Esophagus muscularis mucosa (tissue), 4 donors: ENCODE results near the gene UQCRC1. TPM values are rescaled to one million over a fixed set of nuclear protein-coding genes. Genes with fewer than 3 reads are reported as not detected.

Experiments
- DNase-seq: peaks from one replicate; pipeline ENCODE4 v3.0.0-alpha.2; 2017; ENCODE audit errors: extremely low spot score
- H3K27ac ChIP-seq, 4 donors: fragments of 200-600 bp; sonication (generic); replicated peaks in 1 of 4; 1 replicate in 3 of 4; 2 replicates in 1 of 4; pipeline ENCODE4 v1.5.1; 2016 to 2019; ENCODE audit warnings: mild to moderate bottlenecking in 1 of 4
- H3K27me3 ChIP-seq, 4 donors: fragments of 200-600 bp; sonication (generic); one replicate each; pipeline versions ENCODE4 v1.5.1 to v1.6.0; 2016 to 2019
- H3K36me3 ChIP-seq, 4 donors: fragments of 200-600 bp; sonication (generic); one replicate each; pipeline ENCODE4 v1.5.1; 2016 to 2019
- H3K4me1 ChIP-seq, 4 donors: fragments of 200-600 bp; sonication (generic); one replicate each; pipeline ENCODE4 v1.5.1; 2016 to 2019
- H3K4me3 ChIP-seq, 4 donors: fragments of 200-600 bp; sonication (generic); 1 replicate in 2 of 4; 2 replicates in 2 of 4; pipeline ENCODE4 v1.5.1; 2016 to 2019; ENCODE audit warnings: mild to moderate bottlenecking in 4 of 4, moderate library complexity in 1 of 4
- H3K9me3 ChIP-seq, 4 donors: fragments of 200-600 bp; sonication (generic); 1 replicate in 3 of 4; 2 replicates in 1 of 4; pipeline ENCODE4 v1.5.1; 2016 to 2019
- EP300 ChIP-seq: sonication (generic); formaldehyde crosslinking; IDR thresholded peaks from one replicate; pipeline ENCODE4 v1.6.1; 2017; ENCODE audit warnings: antibody characterized with exemption
- POLR2A ChIP-seq: fragments of 450-650 bp; IDR thresholded peaks from one replicate; pipeline ENCODE4 v1.6.1; 2017; ENCODE audit warnings: antibody characterized with exemption, moderate library complexity, mild to moderate bottlenecking, low read depth
- POLR2AphosphoS5 ChIP-seq, 2 donors: sonication (generic); formaldehyde crosslinking; IDR thresholded peaks; one replicate each; pipeline ENCODE4 v1.6.1; 2017; ENCODE audit warnings: antibody characterized with exemption in 2 of 2
- WGBS: methylation state at CpG from one replicate; pipeline ENCODE4 v1.1.5; 2018; 5-methylcytosine and 5-hydroxymethylcytosine counted together
- intact Hi-C: fragments of 100-400 bp; cut with DNase I; formaldehyde crosslinking; loops from one replicate; pipeline ENCODE4 v1.15.1; 2023
- total RNA-seq, 4 donors: library from RNA; depleted of rRNA; stranded (reverse); fragments of >200 nt; gene quantifications; one replicate each; pipeline versions ENCODE4 v1.1.0 to v1.2.1, GENCODE V29; 2016
- TF ChIP-seq, protein P1 (sequence below), 3 experiments: fragments of 200-600 bp in 2 of 3; fragments of 450-650 bp in 1 of 3; sonication (generic) in 2 of 3; IDR thresholded peaks; one replicate each; pipeline ENCODE4 v1.5.1; 2017 to 2019; ENCODE audit warnings: antibody characterized with exemption in 3 of 3, mild to moderate bottlenecking in 2 of 3, moderate library complexity in 1 of 3

The UQCRC1 gene
- total RNA-seq, 4 donors from 2014 or later: 265 to 340 (median 295) TPM

DNA sequence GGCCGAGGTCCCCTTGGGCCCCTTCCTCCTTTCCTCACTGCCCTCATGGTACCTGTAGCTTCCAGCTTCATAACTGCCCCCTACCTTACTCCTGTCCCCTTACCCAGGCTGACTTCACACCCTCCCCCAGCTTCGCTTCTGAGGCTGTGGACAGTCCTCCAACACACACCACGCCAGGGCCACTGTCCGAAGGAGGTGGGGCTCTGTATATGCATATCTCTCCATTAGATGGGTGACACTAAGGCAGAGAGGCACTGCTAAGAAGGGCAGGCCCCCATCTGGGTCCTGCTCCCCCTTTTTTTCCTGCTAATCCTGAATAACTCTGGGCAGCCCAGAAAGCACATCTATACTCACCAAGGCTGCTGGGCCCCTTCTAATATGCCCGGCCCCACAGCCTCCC is 13.3 kb downstream of the UQCRC1 start:
- Histone ChIP-seq H3K4me1 (peaks cover 40 to 70% (median 47%) of the 10 kb centered on the region in 4 donors), H3K9me3 (no peaks in the 10 kb centered on the region), H3K27me3 (peaks cover 0 to 38% (median 0%) of the 10 kb centered on the region in 4 donors), H3K4me3 (no peak overlapping the region), H3K27ac (peak overlapping the region in 1 of 4 donors; percentile 84), H3K36me3 (peaks cover 23 to 39% (median 36%) of the 10 kb centered on the region in 4 donors)
- 86% methylated on average over 5 of the region's 5 CpGs for WGBS
- no peak for DNase-seq
- intact Hi-C loops: no loop called here
- TF ChIP-seq POLR2A: no peak
- no peak for TF ChIP-seq EP300
- no peak for TF ChIP-seq POLR2AphosphoS5 (IDR thresholded peaks at IDR 0.05)
- TF ChIP-seq, protein P1, sequence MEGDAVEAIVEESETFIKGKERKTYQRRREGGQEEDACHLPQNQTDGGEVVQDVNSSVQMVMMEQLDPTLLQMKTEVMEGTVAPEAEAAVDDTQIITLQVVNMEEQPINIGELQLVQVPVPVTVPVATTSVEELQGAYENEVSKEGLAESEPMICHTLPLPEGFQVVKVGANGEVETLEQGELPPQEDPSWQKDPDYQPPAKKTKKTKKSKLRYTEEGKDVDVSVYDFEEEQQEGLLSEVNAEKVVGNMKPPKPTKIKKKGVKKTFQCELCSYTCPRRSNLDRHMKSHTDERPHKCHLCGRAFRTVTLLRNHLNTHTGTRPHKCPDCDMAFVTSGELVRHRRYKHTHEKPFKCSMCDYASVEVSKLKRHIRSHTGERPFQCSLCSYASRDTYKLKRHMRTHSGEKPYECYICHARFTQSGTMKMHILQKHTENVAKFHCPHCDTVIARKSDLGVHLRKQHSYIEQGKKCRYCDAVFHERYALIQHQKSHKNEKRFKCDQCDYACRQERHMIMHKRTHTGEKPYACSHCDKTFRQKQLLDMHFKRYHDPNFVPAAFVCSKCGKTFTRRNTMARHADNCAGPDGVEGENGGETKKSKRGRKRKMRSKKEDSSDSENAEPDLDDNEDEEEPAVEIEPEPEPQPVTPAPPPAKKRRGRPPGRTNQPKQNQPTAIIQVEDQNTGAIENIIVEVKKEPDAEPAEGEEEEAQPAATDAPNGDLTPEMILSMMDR (IDR thresholded peaks at IDR 0.05): no peak

DNA sequence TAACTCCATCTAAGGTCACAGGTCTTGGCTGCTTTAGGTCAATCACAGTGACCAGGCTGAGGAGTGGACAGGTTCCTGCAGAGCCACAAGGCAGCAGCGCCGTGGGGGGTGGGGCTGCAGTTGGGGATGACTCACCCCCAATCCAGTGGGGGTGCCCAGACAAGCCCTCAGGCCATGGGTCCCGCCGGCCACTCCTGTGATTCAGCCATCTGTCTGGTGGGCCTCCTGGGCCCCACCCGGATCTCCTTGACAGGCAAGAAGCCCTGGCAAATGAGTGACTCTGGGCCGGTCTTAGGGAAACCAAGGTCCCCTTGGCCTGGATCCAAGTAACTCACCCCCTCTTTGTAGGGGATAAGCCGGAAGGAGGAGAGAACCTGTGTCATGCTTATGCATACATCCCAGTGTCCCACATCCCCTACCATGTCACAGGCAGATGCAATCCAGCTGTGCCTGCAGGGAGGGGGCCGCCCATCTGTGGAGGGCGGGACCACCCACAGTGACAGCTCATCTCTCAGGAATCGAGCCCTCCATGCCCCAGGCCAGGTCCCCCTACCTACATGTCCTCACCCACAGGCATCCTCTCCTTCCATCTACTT is 13.8 kb downstream of the UQCRC1 start:
- intact Hi-C loops: no loop called here
- Histone ChIP-seq H3K9me3 (no peaks in the 10 kb centered on the region), H3K27ac (peak overlapping the region in 1 of 4 donors; percentile 84), H3K4me1 (peaks cover 40 to 64% (median 47%) of the 10 kb centered on the region in 4 donors), H3K4me3 (peak overlapping the region; percentile 36 to 54 (median 43)), H3K27me3 (peaks cover 0 to 38% (median 0%) of the 10 kb centered on the region in 4 donors), H3K36me3 (peaks cover 17 to 34% (median 33%) of the 10 kb centered on the region in 4 donors)
- 46% methylated on average over 4 of the region's 10 CpGs for WGBS
- DNase-seq: no peak
- no peak for TF ChIP-seq EP300
- TF ChIP-seq, protein P1 (IDR thresholded peaks at IDR 0.05): no peak
- peak in 1 of 2 donors; percentile 51 for TF ChIP-seq POLR2AphosphoS5 (IDR thresholded peaks at IDR 0.05)
- TF ChIP-seq POLR2A: no peak

DNA sequence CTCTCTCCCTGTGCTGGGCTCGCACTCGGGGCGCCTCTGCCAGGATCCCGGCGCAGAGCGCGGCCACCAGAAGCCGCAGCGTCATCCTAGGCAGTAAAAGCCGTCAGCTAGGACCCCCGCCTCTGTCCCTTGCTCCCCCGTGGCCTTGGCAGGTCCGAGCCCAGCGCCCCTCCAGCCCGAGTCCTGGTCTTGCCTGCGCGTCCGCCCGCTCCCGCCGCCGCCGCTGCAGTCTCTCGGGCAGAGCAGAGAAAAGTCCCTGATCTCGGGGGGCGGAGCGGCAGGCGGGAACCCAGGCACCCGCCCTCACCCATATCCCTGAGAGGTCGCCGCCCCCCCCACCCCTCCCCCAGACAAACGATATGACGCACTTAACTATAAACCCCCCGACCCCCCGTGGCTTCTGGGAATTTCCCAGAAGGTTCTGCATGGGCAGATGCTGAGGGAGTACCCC is 14.3 kb downstream of the UQCRC1 start, which contains the start of gene COL7A1:
TSS of gene COL7A1 (minus strand) at position 255 of the 451 bp plus-strand sequence. CDS start at position 85, 170 bp downstream.
- intact Hi-C loops: no loop called here
- Histone ChIP-seq H3K36me3 (peaks cover 12 to 32% (median 28%) of the 10 kb centered on the region in 4 donors), H3K27ac (peak within 1 kb of the TSS in 1 of 4 donors; percentile 84), H3K9me3 (no peaks in the 10 kb centered on the region), H3K4me3 (peak within 1 kb of the TSS; percentile 36 to 54 (median 43)), H3K27me3 (peaks cover 0 to 38% (median 0%) of the 10 kb centered on the region in 4 donors), H3K4me1 (peaks cover 40 to 59% (median 47%) of the 10 kb centered on the region in 4 donors)
- DNase-seq: no peak
- 7% methylated on average over 27 of the region's 35 CpGs for WGBS
- TF ChIP-seq POLR2AphosphoS5 (IDR thresholded peaks at IDR 0.05) (no peak), EP300 (no peak)

DNA sequence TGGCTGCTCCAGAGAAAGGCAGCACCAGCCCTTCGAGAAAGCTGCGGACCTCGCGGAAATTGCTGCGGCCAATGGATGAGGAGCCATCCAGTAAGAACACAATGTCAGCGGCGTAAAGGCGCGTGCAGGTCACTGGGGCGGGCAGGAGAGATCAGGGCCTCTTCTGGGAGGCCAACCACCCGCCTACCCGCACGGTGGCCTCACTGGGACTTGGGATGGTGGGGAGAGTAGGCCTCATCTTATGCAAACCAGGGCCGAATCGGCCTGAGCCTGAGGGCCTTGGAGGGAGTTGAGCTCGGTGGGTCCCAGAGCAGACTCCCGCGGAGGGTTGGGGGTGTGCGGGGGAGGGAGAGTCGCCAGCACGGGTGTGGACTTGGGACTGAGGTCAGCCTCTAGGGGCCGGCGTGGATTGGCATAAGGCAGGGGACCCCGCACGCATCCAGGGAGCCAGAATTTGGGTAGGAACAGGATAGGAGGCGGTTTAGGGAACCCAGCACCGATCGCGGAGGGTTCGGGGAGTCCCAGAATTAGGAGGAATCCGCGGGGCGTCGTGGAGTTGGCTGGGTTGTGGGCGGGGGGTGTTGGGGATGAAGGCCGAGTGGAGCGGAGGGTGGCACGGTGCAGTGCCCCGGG is 14.9 kb downstream of the UQCRC1 start:
- peaks cover 0 to 38% (median 0%) of the 10 kb centered on the region in 4 donors for H3K27me3 ChIP-seq
- TF ChIP-seq POLR2AphosphoS5 (IDR thresholded peaks at IDR 0.05): no peak
- TF ChIP-seq EP300: no peak
- TF ChIP-seq, protein P1 (IDR thresholded peaks at IDR 0.05): no peak
- TF ChIP-seq POLR2A: no peak
- H3K27ac ChIP-seq: no peak overlapping the region
- H3K36me3 ChIP-seq: peaks cover 6 to 26% (median 23%) of the 10 kb centered on the region in 4 donors
- H3K9me3 ChIP-seq: no peaks in the 10 kb centered on the region
- WGBS: 37% methylated on average over 38 of the region's 39 CpGs
- intact Hi-C loops: no loop called here
- H3K4me3 ChIP-seq: peak overlapping the region; percentile 36 to 54 (median 43)
- no peak for DNase-seq
- peaks cover 37 to 54% (median 43%) of the 10 kb centered on the region in 4 donors for H3K4me1 ChIP-seq

DNA sequence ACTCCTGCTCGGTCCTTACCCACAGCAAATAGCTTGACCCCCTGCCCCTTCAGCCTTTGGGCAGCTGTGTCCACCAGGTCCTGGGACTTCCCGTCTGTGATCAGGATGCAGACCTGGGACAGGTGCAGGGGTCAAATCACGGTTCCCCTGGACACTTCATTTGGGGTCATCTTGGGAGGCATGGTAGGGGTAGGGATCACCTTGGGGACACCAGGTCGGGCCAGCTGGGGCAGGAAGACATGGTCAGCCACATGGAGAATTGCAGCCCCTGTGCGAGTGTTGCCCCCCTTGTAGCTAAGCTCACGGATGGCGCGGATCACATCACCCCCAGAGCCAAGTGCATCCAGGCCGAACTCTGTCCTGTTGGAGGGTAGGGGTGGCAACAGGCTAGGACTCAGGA is 16.1 kb downstream of the UQCRC1 start:
- Histone ChIP-seq H3K9me3 (no peaks in the 10 kb centered on the region), H3K27me3 (peaks cover 0 to 45% (median 0%) of the 10 kb centered on the region in 4 donors), H3K36me3 (peaks cover 0 to 19% (median 11%) of the 10 kb centered on the region in 4 donors), H3K4me1 (peaks cover 25 to 42% (median 31%) of the 10 kb centered on the region in 4 donors), H3K27ac (no peak overlapping the region), H3K4me3 (no peak overlapping the region)
- intact Hi-C loops: no loop called here
- no peak for DNase-seq
- TF ChIP-seq, protein P1 (IDR thresholded peaks at IDR 0.05): no peak
- TF ChIP-seq POLR2AphosphoS5 (IDR thresholded peaks at IDR 0.05) (no peak), POLR2A (no peak), EP300 (no peak)
- 88% methylated on average over 5 of the region's 9 CpGs for WGBS
